Common myeloid progenitor, CD34-positive (primary cell): ENCODE measurements around the gene DCDC2C.

Experiments used
- CTCF ChIA-PET: fragments of 350-600 bp; sonication (Branson Sonifier 250); formaldehyde crosslinking; loops from one replicate; lab custom pipeline; 2021; ENCODE audit warnings: antibody characterized with exemption; lab: Charles Lee
- POLR2A ChIA-PET: fragments of 350-600 bp; sonication (Branson Sonifier 250); formaldehyde crosslinking; loops from one replicate; lab custom pipeline; 2021; ENCODE audit warnings: antibody characterized with exemption; lab: Charles Lee
- DNase-seq, 3 donors: peaks; one replicate each; pipeline versions ENCODE4 v3.0.0 to v3.0.0-alpha.2; 2013
- H3K27ac ChIP-seq, 2 experiments: 1 replicate in 1 of 2; 2 replicates in 1 of 2; pipeline ENCODE4 v1.7.0; 2013; ENCODE audit warnings: inconsistent platforms in 2 of 2, low read length in 2 of 2, mild to moderate bottlenecking in 2 of 2, low read depth in 1 of 2, moderate library complexity in 1 of 2; ENCODE audit not compliant: severe bottlenecking in 2 of 2, insufficient read depth in 1 of 2, poor library complexity in 1 of 2
- H3K27me3 ChIP-seq, 5 experiments: replicated peaks in 2 of 5; 1 replicate in 3 of 5; 2 replicates in 2 of 5; pipeline versions ENCODE4 v1.6.1 to v1.7.0; 2013; ENCODE audit warnings: low read length in 4 of 5, mild to moderate bottlenecking in 2 of 5, moderate library complexity in 2 of 5, inconsistent platforms in 1 of 5; ENCODE audit not compliant: insufficient read depth in 5 of 5, control insufficient read depth in 4 of 5
- H3K36me3 ChIP-seq, 4 experiments: 1 replicate in 2 of 4; 2 replicates in 2 of 4; pipeline versions ENCODE4 v1.6.1 to v1.7.0; 2013; ENCODE audit warnings: low read length in 3 of 4, control low read depth in 1 of 4, mild to moderate bottlenecking in 1 of 4; ENCODE audit not compliant: control insufficient read depth in 4 of 4, insufficient read depth in 4 of 4
- H3K4me1 ChIP-seq, 4 experiments: 1 replicate in 3 of 4; 2 replicates in 1 of 4; pipeline versions ENCODE4 v1.6.1 to v1.7.1; 2013; ENCODE audit warnings: low read length in 3 of 4, mild to moderate bottlenecking in 3 of 4, control low read depth in 1 of 4, inconsistent platforms in 1 of 4, moderate library complexity in 1 of 4; ENCODE audit not compliant: control insufficient read depth in 4 of 4, insufficient read depth in 4 of 4; ENCODE audit errors: control extremely low read depth in 1 of 4
- H3K4me3 ChIP-seq, 7 experiments: 1 replicate in 4 of 7; 2 replicates in 3 of 7; pipeline versions ENCODE4 v1.5.1 to v1.7.0; 2013; ENCODE audit warnings: mild to moderate bottlenecking in 7 of 7, low read length in 6 of 7, moderate library complexity in 6 of 7, inconsistent platforms in 2 of 7, low read depth in 2 of 7, control low read depth in 1 of 7; ENCODE audit not compliant: insufficient read depth in 4 of 7, control insufficient read depth in 1 of 7; ENCODE audit errors: extremely low read depth in 1 of 7
- H3K9me3 ChIP-seq, 5 experiments: 1 replicate in 4 of 5; 2 replicates in 1 of 5; pipeline versions ENCODE4 v1.6.1 to v1.7.1; 2013; ENCODE audit warnings: low read length in 4 of 5, mild to moderate bottlenecking in 2 of 5, inconsistent platforms in 1 of 5, low read depth in 1 of 5, moderate library complexity in 1 of 5; ENCODE audit not compliant: control insufficient read depth in 4 of 5, insufficient read depth in 2 of 5; ENCODE audit errors: control extremely low read depth in 1 of 5
- WGBS: methylation state at CpG from one replicate; pipeline ENCODE4 v1.1.5; 2013; ENCODE audit not compliant: insufficient coverage; 5-methylcytosine and 5-hydroxymethylcytosine counted together

DCDC2C gene

GRCh38 chr2:3849213-3849612 is 145.8 kb downstream of the DCDC2C start:
- ChIA-PET CTCF (no interaction called here), POLR2A (no interaction called here)
- peaks cover 0 to 9% (median 6%) of the 10 kb centered on the region in 5 experiments for H3K27me3 ChIP-seq
- H3K36me3 ChIP-seq = no peaks in the 10 kb centered on the region
- no peak overlapping the region for H3K4me3 ChIP-seq
- DNase-seq = no peak
- peaks cover 0 to 20% (median 4%) of the 10 kb centered on the region in 5 experiments for H3K9me3 ChIP-seq
- H3K4me1 ChIP-seq = no peaks in the 10 kb centered on the region
- no peak overlapping the region for H3K27ac ChIP-seq
- WGBS = 88% methylated on average over 7 of the region's 7 CpGs

GRCh38 chr2:3857576-3857975 is 154.2 kb downstream of the DCDC2C start:
- H3K27me3 ChIP-seq = peaks cover 0 to 7% (median 0%) of the 10 kb centered on the region in 5 experiments
- no peak for DNase-seq
- H3K9me3 ChIP-seq = peaks cover 0 to 12% (median 3%) of the 10 kb centered on the region in 5 experiments
- no peaks in the 10 kb centered on the region for H3K36me3 ChIP-seq
- H3K4me3 ChIP-seq = no peak overlapping the region
- ChIA-PET CTCF (no interaction called here), POLR2A (no interaction called here)
- H3K4me1 ChIP-seq = peaks cover 0 to 5% (median 0%) of the 10 kb centered on the region in 4 experiments
- H3K27ac ChIP-seq = no peak overlapping the region
- 79% methylated on average over 4 of the region's 4 CpGs for WGBS

- WGBS = 96% methylated on average over 14 of the region's 16 CpGs
- Histone ChIP-seq H3K27me3 (peaks cover 0 to 7% (median 0%) of the 10 kb centered on the region in 5 experiments), H3K4me3 (no peak overlapping the region), H3K9me3 (no peaks in the 10 kb centered on the region), H3K4me1 (no peaks in the 10 kb centered on the region), H3K36me3 (no peaks in the 10 kb centered on the region), H3K27ac (no peak overlapping the region)
- POLR2A ChIA-PET = no interaction called here
- CTCF ChIA-PET = interaction anchor here (1.2 kb wide), 1 partner anchor 8 kb away, joined by 4 read pairs; no protein-coding TSS in a partner anchor
- no peak for DNase-seq
Observed at GRCh38 chr2:3864943-3865865, 161.8 kb downstream of the DCDC2C start.

- CTCF ChIA-PET = no interaction called here
- Histone ChIP-seq H3K36me3 (no peaks in the 10 kb centered on the region), H3K9me3 (no peaks in the 10 kb centered on the region), H3K4me1 (no peaks in the 10 kb centered on the region), H3K27ac (no peak overlapping the region), H3K4me3 (no peak overlapping the region), H3K27me3 (peaks cover 0 to 8% (median 2%) of the 10 kb centered on the region in 5 experiments)
- 90% methylated on average over 4 of the region's 5 CpGs for WGBS
- no peak for DNase-seq
- POLR2A ChIA-PET = no interaction called here
Observed at GRCh38 chr2:3867469-3867868, 164.1 kb downstream of the DCDC2C start.

GRCh38 chr2:3868012-3868805 is 164.8 kb downstream of the DCDC2C start:
- WGBS = 82% methylated on average over 10 of the region's 14 CpGs
- Histone ChIP-seq H3K4me3 (no peak overlapping the region), H3K36me3 (no peaks in the 10 kb centered on the region), H3K9me3 (no peaks in the 10 kb centered on the region), H3K27ac (no peak overlapping the region), H3K27me3 (peaks cover 0 to 11% (median 2%) of the 10 kb centered on the region in 5 experiments), H3K4me1 (no peaks in the 10 kb centered on the region)
- ChIA-PET POLR2A (no interaction called here), CTCF (no interaction called here)
- DNase-seq = no peak

GRCh38 chr2:3870222-3870621 is 166.8 kb downstream of the DCDC2C start:
- H3K36me3 ChIP-seq = no peaks in the 10 kb centered on the region
- 79% methylated on average over 6 of the region's 7 CpGs for WGBS
- H3K27me3 ChIP-seq = peaks cover 0 to 16% (median 6%) of the 10 kb centered on the region in 5 experiments
- H3K27ac ChIP-seq = no peak overlapping the region
- no peak for DNase-seq
- CTCF ChIA-PET = no interaction called here
- H3K4me3 ChIP-seq = no peak overlapping the region
- H3K9me3 ChIP-seq = no peaks in the 10 kb centered on the region
- POLR2A ChIA-PET = interaction anchor here (0.6 kb wide), 1 partner anchor 64 kb away, joined by 4 read pairs; no protein-coding TSS in a partner anchor
- no peaks in the 10 kb centered on the region for H3K4me1 ChIP-seq
